ENCODE results near the gene KCTD18. TPM values are rescaled to one million over a fixed set of nuclear protein-coding genes. Genes with fewer than 3 reads are reported as not detected.

The KCTD18 gene
- total RNA-seq, 2 donors from 2014 or later: 10.5 to 42.3 TPM

- Histone ChIP-seq H3K4me3 (no peak overlapping the region), H3K27ac (no peak overlapping the region), H3K9me3 (no peaks in the 10 kb centered on the region), H3K4me1 (no peaks in the 10 kb centered on the region), H3K36me3 (replicated peaks in 1 of 2; ENCODE audit: insufficient read depth in 1 of 2, low read depth in 2 of 2) (peaks cover 0 to 9% of the 10 kb centered on the region in 2 donors), H3K27me3 (no peaks in the 10 kb centered on the region)
- ATAC-seq: no peak
- no peak for TF ChIP-seq POLR2A (IDR thresholded peaks at IDR 0.05)
- peak in 5 of 7 experiments; percentile 9 to 50 (median 47) for TF ChIP-seq CTCF (IDR thresholded peaks at IDR 0.05)
- intact Hi-C loops (cut with DNase I): no loop called here
- no peak for DNase-seq
- WGBS, 2 donors: 51 to 65% methylated on average over 8 of the region's 8 CpGs
These were observed 38.5 kb downstream of the KCTD18 start for GRCh38 chr2:200471324-200471848.

GRCh38 chr2:200470230-200470629 lies 39.6 kb downstream of the KCTD18 start:
- ATAC-seq: no peak
- no peak for DNase-seq
- TF ChIP-seq POLR2A (IDR thresholded peaks at IDR 0.05) (no peak), CTCF (IDR thresholded peaks at IDR 0.05) (no peak)
- no peaks in the 10 kb centered on the region for H3K27me3 ChIP-seq
- no peaks in the 10 kb centered on the region for H3K9me3 ChIP-seq
- H3K4me1 ChIP-seq: no peaks in the 10 kb centered on the region
- no peak overlapping the region for H3K4me3 ChIP-seq
- 59 to 74% methylated on average over 3 of the region's 3 CpGs for WGBS, 2 donors
- H3K27ac ChIP-seq: peak overlapping the region in 1 of 4 donors; percentile 21
- peaks cover 0 to 8% of the 10 kb centered on the region in 2 donors for H3K36me3 ChIP-seq (replicated peaks in 1 of 2; ENCODE audit: insufficient read depth in 1 of 2, low read depth in 2 of 2)
- intact Hi-C loops (cut with DNase I): no loop called here

GRCh38 chr2:200469708-200470211 lies 40.1 kb downstream of the KCTD18 start:
- Histone ChIP-seq H3K4me3 (no peak overlapping the region), H3K36me3 (replicated peaks in 1 of 2; ENCODE audit: insufficient read depth in 1 of 2, low read depth in 2 of 2) (peaks cover 0 to 7% of the 10 kb centered on the region in 2 donors), H3K9me3 (no peaks in the 10 kb centered on the region), H3K27me3 (no peaks in the 10 kb centered on the region), H3K27ac (peak overlapping the region in 2 of 4 donors; percentile 6 to 21), H3K4me1 (no peaks in the 10 kb centered on the region)
- 59 to 83% methylated on average over 13 of the region's 13 CpGs for WGBS, 2 donors
- intact Hi-C loops (cut with DNase I): no loop called here
- TF ChIP-seq CTCF (IDR thresholded peaks at IDR 0.05) (no peak), POLR2A (IDR thresholded peaks at IDR 0.05) (no peak)
- DNase-seq: peak in 3 of 4 donors; percentile 35 to 66 (median 46)
- ATAC-seq: peak; percentile 34

GRCh38 chr2:200467806-200468681 lies 41.8 kb downstream of the KCTD18 start:
- intact Hi-C loops (cut with DNase I): no loop called here
- peaks cover 0 to 6% of the 10 kb centered on the region in 2 donors for H3K36me3 ChIP-seq (replicated peaks in 1 of 2; ENCODE audit: insufficient read depth in 1 of 2, low read depth in 2 of 2)
- no peak overlapping the region for H3K4me3 ChIP-seq
- H3K27ac ChIP-seq: peak overlapping the region in 2 of 4 donors; percentile 5 to 53
- WGBS, 2 donors: 82 to 85% methylated on average over 8 of the region's 8 CpGs
- H3K27me3 ChIP-seq: no peaks in the 10 kb centered on the region
- TF ChIP-seq POLR2A (IDR thresholded peaks at IDR 0.05) (no peak), CTCF (IDR thresholded peaks at IDR 0.05) (no peak)
- ATAC-seq: no peak
- H3K4me1 ChIP-seq: no peaks in the 10 kb centered on the region
- H3K9me3 ChIP-seq: no peaks in the 10 kb centered on the region
- no peak for DNase-seq
